Endothelial cell of umbilical vein (primary cell): Measurements from ENCODE around the gene PPP1R9B. TPM values are rescaled to one million over a fixed set of nuclear protein-coding genes. Genes with fewer than 3 reads are reported as not detected.

Source experiments
- BruUV-seq: library from RNA; stranded (reverse); fragments of 400-500 nt; replicated peaks from 2 replicates; lab custom pipeline; 2021; lab: Mats Ljungman, UMichigan
- CTCF ChIA-PET: fragments of 300-600, 350-600 bp; sonication (Branson Sonifier 250); formaldehyde crosslinking; loops from one replicate; lab custom pipeline; 2021; ENCODE audit warnings: antibody characterized with exemption, inconsistent platforms; lab: Charles Lee
- POLR2A ChIA-PET: fragments of 300-600, 350-600 bp; sonication (Branson Sonifier 250); formaldehyde crosslinking; loops from one replicate; lab custom pipeline; 2021; ENCODE audit warnings: antibody characterized with exemption, inconsistent platforms; lab: Charles Lee
- DNase-seq: peaks from one replicate; pipeline ENCODE4 v3.0.0-alpha.2; 2011; ENCODE audit warnings: low read depth, low spot score
- FAIRE-seq: peaks from 2 replicates; lab custom pipeline; 2011; peaks lifted over from hg19 to GRCh38; lab: Jason Lieb, UNC
- H2AFZ ChIP-seq: 2 replicates; pipeline ENCODE4 v1.6.0; 2012; ENCODE audit warnings: low read depth, low read length, control low read depth, inconsistent platforms
- H3K27ac ChIP-seq: 2 replicates; pipeline ENCODE4 v1.5.1; 2011; ENCODE audit warnings: low read depth, mild to moderate bottlenecking, control low read depth, low read length, moderate library complexity; ENCODE audit not compliant: insufficient read depth
- H3K27me3 ChIP-seq, 2 experiments: 2 replicates each; pipeline versions ENCODE4 v1.6.0 to v1.6.1; 2011; ENCODE audit warnings: low read length in 2 of 2, mixed read lengths in 1 of 2; ENCODE audit not compliant: control insufficient read depth in 2 of 2, insufficient read depth in 2 of 2
- H3K36me3 ChIP-seq, 2 experiments: 2 replicates in 1 of 2; 3 replicates in 1 of 2; pipeline ENCODE4 v1.5.1; 2011; ENCODE audit warnings: low read length in 2 of 2, mild to moderate bottlenecking in 1 of 2, moderate library complexity in 1 of 2; ENCODE audit not compliant: control insufficient read depth in 2 of 2, insufficient read depth in 2 of 2; ENCODE audit errors: extremely low read depth in 1 of 2
- H3K4me1 ChIP-seq: 3 replicates; pipeline ENCODE4 v1.5.1; 2011; ENCODE audit warnings: mild to moderate bottlenecking, low read length; ENCODE audit not compliant: control insufficient read depth, insufficient read depth; ENCODE audit errors: extremely low read depth
- H3K4me2 ChIP-seq: 2 replicates; pipeline ENCODE4 v1.6.1; 2011; ENCODE audit warnings: low read length, control low read depth, mixed read lengths; ENCODE audit not compliant: insufficient read depth
- H3K4me3 ChIP-seq, 3 experiments: fragments of 200-600 bp in 1 of 3; sonication (generic), shearing (Covaris generic) in 1 of 3; replicated peaks in 1 of 3; 2 replicates each; pipeline ENCODE4 v1.5.1; 2011 to 2016; ENCODE audit warnings: control low read depth in 3 of 3, low read length in 3 of 3, mild to moderate bottlenecking in 2 of 3, inconsistent platforms in 1 of 3, low read depth in 1 of 3, moderate library complexity in 1 of 3; ENCODE audit not compliant: insufficient read depth in 1 of 3
- H3K79me2 ChIP-seq: 2 replicates; pipeline ENCODE4 v1.6.0; 2012; ENCODE audit warnings: low read length, inconsistent platforms; ENCODE audit not compliant: control insufficient read depth, insufficient read depth
- H3K9ac ChIP-seq: replicated peaks from 2 replicates; pipeline ENCODE3; 2011; ENCODE audit warnings: low read length, control low read depth; ENCODE audit not compliant: insufficient read depth; ENCODE audit errors: extremely low read depth
- H3K9me1 ChIP-seq: replicated peaks from 3 replicates; pipeline ENCODE4 v1.6.0; 2011; ENCODE audit warnings: mild to moderate bottlenecking, low read length; ENCODE audit not compliant: control insufficient read depth, insufficient read depth; ENCODE audit errors: extremely low read depth
- H3K9me3 ChIP-seq: replicated peaks from 2 replicates; pipeline ENCODE4 v1.5.1; 2012; ENCODE audit warnings: low read length, inconsistent platforms; ENCODE audit not compliant: control insufficient read depth, insufficient read depth
- H4K20me1 ChIP-seq: replicated peaks from 2 replicates; pipeline ENCODE3; 2011; ENCODE audit warnings: mild to moderate bottlenecking, low read length; ENCODE audit not compliant: control insufficient read depth, insufficient read depth; ENCODE audit errors: extremely low read depth
- CTCF ChIP-seq, 2 donors: IDR thresholded peaks; 1 replicate in 1 of 2; 2 replicates in 1 of 2; pipeline ENCODE4 v1.5.1; 2011; ENCODE audit warnings: low read length in 2 of 2, mild to moderate bottlenecking in 2 of 2, moderate library complexity in 2 of 2, control low read depth in 1 of 2, inconsistent platforms in 1 of 2, low read depth in 1 of 2; ENCODE audit not compliant: insufficient read depth in 1 of 2; ENCODE audit errors: extremely low read depth in 1 of 2
- EZH2 ChIP-seq: IDR thresholded peaks from 2 replicates; pipeline ENCODE4 v1.6.1; 2012; ENCODE audit warnings: borderline replicate concordance, low read depth, mild to moderate bottlenecking, moderate library complexity, low read length, inconsistent platforms; ENCODE audit not compliant: severe bottlenecking
- FOS ChIP-seq: IDR thresholded peaks from 2 replicates; pipeline ENCODE4 v1.6.1; 2011; ENCODE audit warnings: mild to moderate bottlenecking, low read length, moderate library complexity, borderline replicate concordance; ENCODE audit not compliant: insufficient read depth
- GATA2 ChIP-seq: IDR thresholded peaks from 2 replicates; pipeline ENCODE4 v1.7.0; 2011; ENCODE audit warnings: low read depth, mild to moderate bottlenecking, moderate library complexity, mixed read lengths, low read length; ENCODE audit not compliant: insufficient read length, insufficient read depth
- JUN ChIP-seq: IDR thresholded peaks from 2 replicates; pipeline ENCODE4 v1.6.1; 2011; ENCODE audit warnings: borderline replicate concordance, low read depth; ENCODE audit not compliant: insufficient read length, insufficient read depth
- MAX ChIP-seq: IDR thresholded peaks from 2 replicates; pipeline ENCODE4 v1.6.1; 2011; ENCODE audit not compliant: insufficient read depth, insufficient read length
- MYC ChIP-seq: IDR thresholded peaks from one replicate; pipeline ENCODE4 v1.6.1; 2011; ENCODE audit warnings: mild to moderate bottlenecking, low read depth, low read length
- POLR2A ChIP-seq: IDR thresholded peaks from 2 replicates; pipeline ENCODE4 v1.6.1; 2012; ENCODE audit warnings: low read depth, mild to moderate bottlenecking, control low read depth, low read length
- POLR2AphosphoS5 ChIP-seq: IDR thresholded peaks from 2 replicates; pipeline ENCODE4 v1.6.1; 2012; ENCODE audit warnings: low read depth, mild to moderate bottlenecking, control low read depth, low read length, moderate library complexity; ENCODE audit not compliant: insufficient read depth
- dilution Hi-C: fragments of 300-500 bp; cut with MboI; formaldehyde crosslinking; loops from one replicate; pipeline ENCODE4 v1.15.0; 2019; ENCODE audit warnings: low sequenced_read_pairs; ENCODE audit not compliant: extremely low pct_ligation_motif_present
- intact Hi-C: fragments of 100-400 bp; cut with micrococcal nuclease; formaldehyde crosslinking; loops from one replicate; pipeline ENCODE4 v1.10.0; 2022
- polyA plus RNA-seq, 4 experiments: library from polyadenylated mRNA; depleted of rRNA in 3 of 4; stranded (reverse) in 3 of 4; unstranded in 1 of 4; fragments of >200 nt; gene quantifications; 2 replicates each; pipeline versions ENCODE4 v1.2.1 to v1.2.3, GENCODE V29; 2011 to 2012; ENCODE audit warnings: missing spikeins in 1 of 4
- total RNA-seq: library from RNA; stranded (reverse); gene quantifications from 2 replicates; pipeline ENCODE4 v1.2.3, GENCODE V29; 2021

The PPP1R9B gene
- total and polyA plus RNA-seq, 2 donors (not counting 3 experiments of a cell fraction or from before 2014, with no cell fraction given): 20.1 to 60.2 TPM

GRCh38 chr17:50125420-50125997 is 25.0 kb downstream of the PPP1R9B start:
- Histone ChIP-seq H3K79me2 (no peaks in the 10 kb centered on the region), H3K9me1 (no peaks in the 10 kb centered on the region), H3K27me3 (no peaks in the 10 kb centered on the region), H3K36me3 (no peaks in the 10 kb centered on the region), H3K9me3 (no peaks in the 10 kb centered on the region), H2AFZ (no peak overlapping the region), H3K27ac (no peak overlapping the region), H3K4me3 (no peak overlapping the region), H3K9ac (no peak overlapping the region), H3K4me2 (no peak overlapping the region), H3K4me1 (peaks cover 31% of the 10 kb centered on the region), H4K20me1 (no peaks in the 10 kb centered on the region)
- intact Hi-C loops: no loop called here
- FAIRE-seq (no peak), DNase-seq (no peak)
- TF ChIP-seq EZH2 (no peak), MAX (no peak), POLR2A (no peak), FOS (no peak), JUN (no peak), MYC (no peak), GATA2 (no peak), POLR2AphosphoS5 (no peak), CTCF (IDR thresholded peaks at IDR 0.05; ENCODE audit: extremely low read depth in 1 of 2, insufficient read depth in 1 of 2, low read depth in 1 of 2, low read length in 2 of 2) (no peak)
- CTCF ChIA-PET: interaction anchor here (1.0 to 3.9 kb wide), 6 partner anchors 8 to 44 kb away, joined by 3 to 15 read pairs (median 6); no protein-coding TSS in a partner anchor
- POLR2A ChIA-PET: no interaction called here
- dilution Hi-C loops: no loop called here
- BruUV-seq: no TSS peak
